ENCODE data around the gene PACSIN1.

Gene PACSIN1

GRCh38 chr6:34583461-34583860 is 117.6 kb downstream of the PACSIN1 start:
- no peak for DNase-seq (ENCODE audit: low spot score)

- no peak for DNase-seq (ENCODE audit: low spot score)
Measured at GRCh38 chr6:34583861-34584604, 118.2 kb downstream of the PACSIN1 start.

GRCh38 chr6:34584694-34585093 is 118.8 kb downstream of the PACSIN1 start:
- no peak for DNase-seq (ENCODE audit: low spot score)
